NCI-H2107 treated with DMSO at 0.1 percent for 48 hours (cell line): ENCODE results near the gene MGST1.

ENCODE experiments used
- DNase-seq: peaks from one replicate; lab custom pipeline; 2025; ENCODE audit not compliant: unreplicated experiment; lab: John Stamatoyannopoulos, UW

MGST1 gene, protein sequence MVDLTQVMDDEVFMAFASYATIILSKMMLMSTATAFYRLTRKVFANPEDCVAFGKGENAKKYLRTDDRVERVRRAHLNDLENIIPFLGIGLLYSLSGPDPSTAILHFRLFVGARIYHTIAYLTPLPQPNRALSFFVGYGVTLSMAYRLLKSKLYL

DNA sequence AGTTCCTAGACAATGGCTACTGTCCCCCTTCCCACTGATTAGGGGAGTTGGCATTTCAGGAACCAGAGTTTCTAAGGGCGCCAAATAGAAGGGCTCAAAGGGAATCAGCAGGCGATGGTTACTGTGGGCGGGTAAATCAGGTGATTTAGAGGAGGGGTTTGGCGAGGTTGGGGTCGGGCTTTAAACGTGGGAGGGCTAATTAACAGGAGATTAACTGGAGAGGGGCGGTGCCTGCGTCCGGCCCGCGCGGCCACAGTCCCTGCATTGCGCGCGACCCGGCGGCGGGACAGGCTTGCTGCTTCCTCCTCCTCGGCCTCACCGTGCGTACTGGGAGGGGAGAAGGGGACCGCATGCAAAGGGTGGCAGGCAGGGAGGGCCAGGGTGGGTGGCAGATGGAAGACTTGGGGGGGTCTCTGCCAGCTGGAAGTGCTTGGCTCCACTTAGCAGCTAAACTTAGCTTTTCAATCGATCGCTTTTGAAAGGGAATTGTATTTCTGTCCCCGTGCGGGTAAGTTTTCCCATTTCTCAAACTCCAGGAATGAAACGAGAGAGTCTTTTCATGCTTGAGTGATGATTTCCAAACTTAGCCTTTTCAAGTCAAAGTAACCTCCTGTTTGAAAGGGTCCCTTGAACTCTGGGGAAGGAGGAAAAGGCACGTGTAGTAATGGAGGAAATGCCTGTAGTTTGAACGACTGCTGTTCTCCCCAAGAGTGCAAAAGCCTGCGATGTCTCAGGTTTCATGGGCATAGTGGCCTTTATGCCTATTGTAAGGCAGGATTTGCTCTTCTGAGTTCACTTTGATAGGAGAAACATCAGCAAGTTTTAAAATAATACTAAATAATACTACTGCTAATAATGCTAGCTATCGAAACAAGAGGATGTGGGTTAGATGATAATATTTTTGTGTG is at the start of gene MGST1:
MGST1 (plus strand) TSS at position 255 of the 908 bp plus-strand sequence. CDS start 6,608 bp downstream, outside the sequence.
- peak; percentile 84 for DNase-seq

- DNase-seq = no peak
Observed at GRCh38 chr12:16299403-16299802, 48.0 kb upstream of the MGST1 start.

GRCh38 chr12:16300122-16300521 is 47.3 kb upstream of the MGST1 start:
- no peak for DNase-seq

- DNase-seq = no peak
Observed at GRCh38 chr12:16300736-16301135, 46.7 kb upstream of the MGST1 start.

DNA sequence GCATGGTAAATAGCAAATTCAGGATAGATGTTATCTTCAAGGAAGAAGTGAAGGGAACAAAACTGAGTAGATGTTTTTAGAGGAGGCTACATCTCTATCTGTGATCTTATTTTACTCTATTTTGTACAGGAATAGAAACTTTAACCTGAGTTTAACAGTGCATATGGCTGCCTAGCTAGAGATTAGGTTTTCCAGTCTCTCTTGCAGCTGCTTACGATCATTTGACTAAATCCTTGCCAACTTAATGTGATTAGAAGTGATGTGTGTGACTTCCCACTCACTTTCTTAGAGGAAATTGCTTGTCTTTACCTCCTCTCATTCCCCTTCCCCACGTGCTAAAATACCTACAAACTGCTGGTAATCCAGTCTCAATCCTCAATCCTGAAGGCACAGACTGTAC is 43.5 kb upstream of the MGST1 start:
- no peak for DNase-seq

DNA sequence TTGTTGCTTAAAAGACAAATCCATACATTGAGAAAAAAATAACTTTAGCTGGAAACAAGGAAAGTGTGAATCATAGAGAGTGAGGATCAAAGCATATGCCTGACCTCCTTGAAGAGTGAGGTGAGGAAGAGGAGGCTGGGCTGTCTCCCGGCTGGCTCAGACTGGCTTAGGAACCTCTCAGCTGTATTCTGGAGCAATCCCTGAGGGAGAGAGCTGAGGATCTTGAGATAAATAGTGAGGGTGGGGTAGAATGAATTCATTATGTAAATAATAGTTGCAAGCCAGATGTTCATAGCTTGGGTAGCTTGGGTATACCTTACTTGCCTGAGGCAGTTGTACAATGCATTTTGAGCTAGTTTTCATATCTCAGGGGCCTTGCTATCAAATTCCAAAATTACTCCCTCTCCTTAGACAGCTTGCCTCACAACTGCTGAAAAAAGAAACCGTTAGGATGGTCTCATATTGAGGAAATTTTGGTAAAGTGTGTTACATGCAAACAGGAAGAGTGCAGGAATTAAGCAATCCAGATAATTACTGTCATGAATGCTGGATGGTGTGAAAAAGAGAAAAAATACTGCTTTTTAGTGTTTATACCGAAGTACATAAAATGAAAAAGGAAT is 39.5 kb upstream of the MGST1 start:
- no peak for DNase-seq

GRCh38 chr12:16310934-16311333 is 36.5 kb upstream of the MGST1 start:
- no peak for DNase-seq

GRCh38 chr12:16323010-16323409 is 24.4 kb upstream of the MGST1 start:
- DNase-seq = peak; percentile 12

DNA sequence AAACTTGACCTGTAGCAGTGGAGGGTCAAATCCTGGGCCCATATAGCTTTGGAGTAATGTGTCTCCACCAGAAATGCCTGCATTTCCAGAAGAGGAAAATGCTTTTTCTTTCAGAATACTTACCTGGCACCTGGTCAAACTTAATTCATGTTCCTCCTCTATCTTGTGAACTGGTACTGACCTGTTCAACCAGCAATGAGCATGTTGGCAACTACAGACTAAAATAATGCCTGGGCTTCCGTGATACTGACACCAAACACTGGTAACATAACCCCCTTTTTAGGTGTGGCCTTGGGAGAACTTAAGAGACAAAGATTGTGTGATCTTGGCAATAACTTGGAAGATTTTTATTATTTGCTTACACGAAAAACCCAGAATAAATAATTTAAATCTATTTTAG is 23.8 kb upstream of the MGST1 start:
- DNase-seq = peak; percentile 45

- no peak for DNase-seq
Observed at GRCh38 chr12:16324272-16324671, 23.2 kb upstream of the MGST1 start.

DNA sequence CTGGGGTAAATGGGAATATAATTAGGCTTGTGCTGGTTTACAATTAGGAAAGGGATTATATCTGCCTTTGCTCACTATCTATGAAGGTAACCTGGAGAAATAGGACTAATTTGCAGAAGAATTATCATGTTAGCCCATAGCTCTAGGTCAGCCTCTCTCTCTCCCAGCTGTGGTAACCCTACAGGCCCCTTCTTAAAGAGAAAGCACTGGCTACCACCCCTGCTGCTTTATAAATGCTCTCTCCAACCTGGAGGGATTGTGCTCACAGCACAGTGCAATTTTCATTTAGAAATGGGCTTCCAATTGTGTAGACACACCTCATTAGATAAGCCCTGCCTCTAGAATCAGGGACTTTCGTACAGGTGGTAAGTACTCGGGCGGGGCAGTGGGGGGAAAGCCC is 22.7 kb upstream of the MGST1 start:
- DNase-seq = peak; percentile 11

- peak; percentile 66 for DNase-seq
Observed at GRCh38 chr12:16325426-16325825, 22.0 kb upstream of the MGST1 start.

- no peak for DNase-seq
Observed at GRCh38 chr12:16327963-16328362, 19.5 kb upstream of the MGST1 start.

DNA sequence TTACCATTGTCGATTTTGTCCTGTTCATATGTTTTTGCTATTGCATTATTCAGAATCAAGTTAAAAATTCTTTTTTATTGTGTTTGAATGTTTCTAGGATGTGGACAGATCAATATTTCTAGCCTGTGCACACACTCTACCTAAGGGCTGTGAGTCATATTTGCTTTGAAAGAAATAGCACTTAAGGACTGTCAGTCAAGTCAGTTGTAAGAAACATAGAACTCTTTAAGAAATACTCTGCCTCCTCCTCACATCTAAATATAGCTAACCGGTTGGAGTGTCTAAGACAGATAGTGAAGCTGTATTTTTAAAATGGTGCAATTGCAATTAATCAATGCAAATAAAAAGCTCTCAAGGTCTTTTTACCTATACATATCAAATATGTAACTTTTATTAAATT is 17.9 kb upstream of the MGST1 start:
- DNase-seq = no peak

GRCh38 chr12:16330560-16330959 is 16.9 kb upstream of the MGST1 start:
- peak; percentile 19 for DNase-seq

DNA sequence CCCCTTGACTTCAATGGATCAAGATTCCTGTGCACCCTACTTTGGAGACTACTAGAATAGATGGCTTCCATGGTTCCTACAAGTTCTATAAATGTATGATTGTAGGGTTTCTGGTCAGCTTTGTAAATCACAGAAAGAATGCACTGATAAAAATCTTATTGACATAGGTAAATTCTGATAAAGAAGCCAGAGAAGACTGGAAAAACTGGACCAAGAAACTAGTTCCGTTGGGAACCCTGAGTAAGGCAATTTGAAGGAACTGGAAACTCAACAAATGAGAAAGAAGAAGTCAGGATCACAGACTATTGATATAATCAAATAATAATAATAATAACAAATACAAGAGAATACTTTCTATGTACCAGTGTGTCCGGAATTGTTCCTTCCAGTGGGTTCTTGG is 15.4 kb upstream of the MGST1 start:
- no peak for DNase-seq

DNA sequence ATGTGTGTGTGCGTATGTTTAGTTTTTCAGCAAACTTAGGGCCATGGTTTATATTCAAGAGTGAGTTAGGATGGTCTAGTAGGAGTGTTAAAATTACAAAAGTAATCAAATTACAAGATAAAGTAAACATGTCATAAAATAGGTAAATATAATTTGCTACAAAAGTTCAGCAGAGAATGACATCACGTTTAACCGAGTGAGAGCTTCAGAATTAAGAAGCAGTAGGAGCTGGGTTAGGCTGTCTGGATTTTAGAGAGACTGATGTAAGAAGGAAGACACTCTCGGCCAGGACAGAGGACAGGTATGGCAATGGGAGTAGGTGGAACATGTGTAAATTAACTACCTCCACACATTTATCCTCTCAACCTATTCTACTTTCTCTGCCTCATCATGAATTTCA is 11.6 kb upstream of the MGST1 start:
- DNase-seq = no peak

DNA sequence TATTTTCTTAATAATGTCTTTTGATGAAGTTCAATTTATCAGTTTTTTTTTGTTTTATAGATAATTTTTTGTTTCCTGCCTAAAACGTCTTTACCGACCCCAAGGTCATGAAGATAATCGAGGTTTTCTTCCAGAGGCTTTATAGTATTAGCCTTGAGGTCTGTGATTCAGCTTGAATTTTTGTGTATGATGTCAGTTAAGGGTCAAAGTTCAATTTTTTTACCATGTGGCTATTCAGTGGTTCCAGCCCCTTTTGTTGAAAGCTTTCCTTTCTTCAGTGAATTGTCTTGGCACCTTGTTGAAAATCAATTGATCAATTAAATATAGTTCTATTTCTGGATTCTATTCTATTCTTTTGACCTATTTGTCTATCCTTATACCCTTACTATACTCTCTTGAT is 3.2 kb upstream of the MGST1 start:
- DNase-seq = no peak

GRCh38 chr12:16345105-16345504 is 2.3 kb upstream of the MGST1 start:
- no peak for DNase-seq

- DNase-seq = no peak
Observed at GRCh38 chr12:16346958-16347357, 487 bp upstream of the MGST1 start.

DNA sequence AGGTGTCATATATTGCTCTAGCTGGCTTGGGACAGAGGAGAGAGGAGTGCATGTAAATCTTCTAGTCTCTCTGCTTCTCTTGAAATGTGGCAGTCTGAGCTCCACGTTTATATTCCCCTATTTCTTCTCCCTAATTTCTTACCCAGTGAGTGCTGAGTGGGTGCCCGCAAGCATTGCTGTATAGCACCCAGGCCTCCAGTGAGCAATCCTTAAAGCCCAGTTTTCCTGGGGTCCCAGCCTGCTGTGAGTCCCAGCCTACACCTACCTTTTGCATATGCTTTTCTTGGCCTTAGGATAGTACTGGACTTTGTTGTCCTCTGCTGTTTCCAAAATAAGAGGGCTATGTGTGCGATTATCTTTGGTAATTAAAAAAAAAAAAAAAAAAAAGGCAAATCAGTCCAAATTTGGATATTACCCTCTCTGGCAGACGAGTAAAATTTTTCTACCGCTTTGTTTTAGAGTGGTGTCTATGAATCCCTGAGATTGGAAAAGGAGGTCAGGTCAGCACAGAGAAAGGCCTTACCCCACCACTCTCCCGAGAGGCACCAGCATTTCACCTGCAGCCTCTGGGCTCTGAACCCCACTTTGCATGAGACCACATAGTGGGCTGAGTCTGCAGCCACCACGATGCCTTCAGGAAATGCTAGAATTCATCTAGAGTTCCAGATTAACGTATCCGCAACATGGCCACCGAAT is 1.1 kb downstream of the MGST1 start:
- DNase-seq = no peak

- no peak for DNase-seq
Observed at GRCh38 chr12:16349131-16349460, 1.7 kb downstream of the MGST1 start.
